Measurements from ENCODE around the gene NUDT1.

Gene NUDT1

GRCh38 chr7:2222516-2222915 lies 19.5 kb upstream of the NUDT1 start:
- no peak overlapping the region for H3K4me3 ChIP-seq (ENCODE audit: low read depth, low read length)
- peaks cover 11 to 84% of the 10 kb centered on the region in 2 experiments for H3K36me3 ChIP-seq (ENCODE audit: control insufficient read depth in 2 of 2, insufficient read depth in 1 of 2, low read length in 2 of 2)
- TF ChIP-seq ZNF302 (tag by site-specific recombination; IDR thresholded peaks at IDR 0.05; ENCODE audit: low read depth) (no peak), ZBTB17 (tag by site-specific recombination; IDR thresholded peaks at IDR 0.05) (no peak), ZNF350 (tag by site-specific recombination; IDR thresholded peaks at IDR 0.05) (no peak), REST (tag by site-specific recombination; IDR thresholded peaks at IDR 0.05) (no peak), ZBTB20 (tag by site-specific recombination; IDR thresholded peaks at IDR 0.05) (no peak), TCF7L2 (IDR thresholded peaks at IDR 0.05; ENCODE audit: borderline replicate concordance, low read depth, low read length) (no peak)
- H3K9me3 ChIP-seq (ENCODE audit: control insufficient read depth, insufficient read depth, low read depth, low read length), result no peaks in the 10 kb centered on the region
- H3K4me1 ChIP-seq (ENCODE audit: control insufficient read depth, insufficient read depth, low read length), result no peaks in the 10 kb centered on the region
- CTCF ChIA-PET, result no interaction called here
- no peak overlapping the region for H3K27ac ChIP-seq (ENCODE audit: extremely low read depth, low read depth, low read length)
- POLR2A ChIA-PET, result no interaction called here

- peaks cover 11 to 84% of the 10 kb centered on the region in 2 experiments for H3K36me3 ChIP-seq (ENCODE audit: control insufficient read depth in 2 of 2, insufficient read depth in 1 of 2, low read length in 2 of 2)
- ChIA-PET POLR2A (interaction anchor here (0.8 kb wide), 1 partner anchor 9 kb away, joined by 6 read pairs; the partner anchor contains the start of gene MAD1L1), CTCF (interaction anchor here (0.9 kb wide), 1 partner anchor 124 kb away, joined by 4 read pairs; no protein-coding TSS in a partner anchor)
- H3K4me3 ChIP-seq (ENCODE audit: low read depth, low read length), result no peak overlapping the region
- no peaks in the 10 kb centered on the region for H3K4me1 ChIP-seq (ENCODE audit: control insufficient read depth, insufficient read depth, low read length)
- H3K9me3 ChIP-seq (ENCODE audit: control insufficient read depth, insufficient read depth, low read depth, low read length), result no peaks in the 10 kb centered on the region
- no peak overlapping the region for H3K27ac ChIP-seq (ENCODE audit: extremely low read depth, low read depth, low read length)
- no peak for TF ChIP-seq ZNF654 (tag by site-specific recombination; IDR thresholded peaks at IDR 0.05; ENCODE audit: low read depth)
- TF ChIP-seq PRDM2 (tag by site-specific recombination; IDR thresholded peaks at IDR 0.05; ENCODE audit: borderline replicate concordance), result no peak
- TF ChIP-seq ZNF544 (tag by site-specific recombination; IDR thresholded peaks at IDR 0.05), result no peak
- no peak for TF ChIP-seq ZNF549 (tag by site-specific recombination; IDR thresholded peaks at IDR 0.05)
- TF ChIP-seq GLIS2 (tag by site-specific recombination; IDR thresholded peaks at IDR 0.05), result no peak
- no peak for TF ChIP-seq ZSCAN4 (tag by site-specific recombination; IDR thresholded peaks at IDR 0.05)
- TF ChIP-seq ZNF776 (tag by site-specific recombination; IDR thresholded peaks at IDR 0.05; ENCODE audit: borderline replicate concordance), result no peak
- no peak for TF ChIP-seq ZNF175 (tag by site-specific recombination; IDR thresholded peaks at IDR 0.05)
- no peak for TF ChIP-seq OSR2 (tag by site-specific recombination; IDR thresholded peaks at IDR 0.05)
- no peak for TF ChIP-seq ZIC2 (tag by site-specific recombination; IDR thresholded peaks at IDR 0.05)
Measured at GRCh38 chr7:2223321-2223720, 18.7 kb upstream of the NUDT1 start.

Data from HEK293 (cell line).